ENCODE measurements around the gene RAD51B. TPM values are rescaled to one million over a fixed set of nuclear protein-coding genes. Genes with fewer than 3 reads are reported as not detected.

Gene RAD51B
- total and polyA plus RNA-seq, 2 of the 13 experiments (the other 11 are each of a cell fraction or from before 2014, with no cell fraction given): 7.0 to 9.5 TPM

GRCh38 chr14:68450391-68451120 lies 631.0 kb downstream of the RAD51B start:
- ChIA-PET POLR2A (no interaction called here), CTCF (ENCODE audit: low intra/inter-chr PET ratio, low total read pairs) (no interaction called here)
- no peak overlapping the region for H3K9ac ChIP-seq (ENCODE audit: insufficient read depth, low read depth, low read length)
- H3K4me2 ChIP-seq (ENCODE audit: low read depth, low read length): no peak overlapping the region
- H3K27ac ChIP-seq (ENCODE audit: extremely low read length, insufficient read depth, low read length): no peak overlapping the region
- DNase-seq (ENCODE audit: low spot score) (no peak), FAIRE-seq (no peak), ATAC-seq (no peak)
- no peak overlapping the region for H3K4me3 ChIP-seq (replicated peaks in 1 of 3; ENCODE audit: insufficient read depth in 1 of 3, low read depth in 2 of 3, low read length in 3 of 3)
- peaks cover 8% of the 10 kb centered on the region; the same call in 1 of the 2 replicates for H3K9me3 ChIP-seq (ENCODE audit: low read length)
- intact Hi-C loops (cut with micrococcal nuclease; ENCODE audit: unreplicated experiment) (no loop called here), in situ Hi-C loops (cut with HindIII; ENCODE audit: extremely low pct_ligation_motif_present, low pct_unique_long_range_greater_than_20kb) (no loop called here)
- no peaks in the 10 kb centered on the region for H3K36me3 ChIP-seq (replicated peaks in 1 of 2; ENCODE audit: control insufficient read depth in 1 of 2, insufficient read depth in 2 of 2, low read length in 2 of 2)
- H3K79me2 ChIP-seq (ENCODE audit: insufficient read depth, low read length): no peaks in the 10 kb centered on the region
- H4K20me1 ChIP-seq (ENCODE audit: insufficient read depth, low read length): no peaks in the 10 kb centered on the region
- WGBS (ENCODE audit: low lambda C conversion rate): 96% methylated on average over 11 of the region's 11 CpGs
- H3K27me3 ChIP-seq (ENCODE audit: control insufficient read depth in 1 of 2, insufficient read depth in 2 of 2, low read length in 2 of 2): no peaks in the 10 kb centered on the region
- H2AFZ ChIP-seq (ENCODE audit: low read length): no peak overlapping the region
- BruUV-seq (replicated peaks): no TSS peak
- H3K4me1 ChIP-seq (ENCODE audit: insufficient read depth, low read length): peaks cover 9% of the 10 kb centered on the region; the same call in 1 of the 2 replicates
- TF ChIP-seq ZSCAN20 (CRISPR knock-in tag; IDR thresholded peaks at IDR 0.05; ENCODE audit: borderline replicate concordance) (no peak), GATAD1 (CRISPR knock-in tag; IDR thresholded peaks at IDR 0.05) (no peak), ESRRA (CRISPR knock-in tag; IDR thresholded peaks at IDR 0.05; ENCODE audit: low read depth) (no peak), ZNF574 (CRISPR knock-in tag; IDR thresholded peaks at IDR 0.05) (no peak), ARID5B (CRISPR knock-in tag; IDR thresholded peaks at IDR 0.05) (no peak), ZNF768 (CRISPR knock-in tag; IDR thresholded peaks at IDR 0.05) (no peak), ZNF629 (CRISPR knock-in tag; conservative IDR thresholded peaks at IDR 0.05) (no peak), ZNF773 (CRISPR knock-in tag; IDR thresholded peaks at IDR 0.05; ENCODE audit: borderline replicate concordance) (no peak), ZNF276 (CRISPR knock-in tag; IDR thresholded peaks at IDR 0.05; ENCODE audit: low read depth) (no peak), RNF2 (conservative IDR thresholded peaks at IDR 0.05; ENCODE audit: low read depth) (no peak), E2F2 (CRISPR knock-in tag; IDR thresholded peaks at IDR 0.05; ENCODE audit: borderline replicate concordance) (no peak), CREBL2 (CRISPR knock-in tag; IDR thresholded peaks at IDR 0.05; ENCODE audit: borderline replicate concordance) (no peak)

Data from HepG2 (cell line).